B cell (primary cell): ENCODE results near the gene PLTP. TPM values are rescaled to one million over a fixed set of nuclear protein-coding genes. Genes with fewer than 3 reads are reported as not detected.
A peak's percentile ranks its signal among the peaks of the same experiment; 100 is the strongest.

ENCODE experiments used
- ATAC-seq: fragments of 200-7000 bp; cut with Tn5 transposase; one replicate; pipeline ENCODE4 v1.10.0; 2021; ENCODE audit warnings: low read depth, mild to moderate bottlenecking, moderate number of reproducible peaks, moderate library complexity
- CTCF ChIA-PET: fragments of 350-600 bp; sonication (Branson Sonifier 250); formaldehyde crosslinking; loops from one replicate; lab custom pipeline; 2021; ENCODE audit warnings: antibody characterized with exemption, inconsistent platforms; lab: Charles Lee
- POLR2A ChIA-PET: fragments of 350-600 bp; sonication (Branson Sonifier 250); formaldehyde crosslinking; loops from one replicate; lab custom pipeline; 2021; ENCODE audit warnings: antibody characterized with exemption; lab: Charles Lee
- DNase-seq: peaks from one replicate; pipeline ENCODE4 v3.0.0; 2013
- H2AFZ ChIP-seq: 2 replicates; pipeline ENCODE4 v1.6.1; 2012; ENCODE audit warnings: mild to moderate bottlenecking, low read depth, low read length; ENCODE audit not compliant: insufficient read depth, poor library complexity, severe bottlenecking
- H3K27ac ChIP-seq, 2 donors: 1 replicate in 1 of 2; 2 replicates in 1 of 2; pipeline ENCODE4 v1.5.1; 2012 to 2013; ENCODE audit warnings: low read length in 2 of 2, mild to moderate bottlenecking in 2 of 2, moderate library complexity in 1 of 2
- H3K27me3 ChIP-seq, 4 experiments: fragments of 200-600 bp in 1 of 4; sonication (generic) in 1 of 4; replicated peaks in 1 of 4; 1 replicate in 2 of 4; 2 replicates in 2 of 4; pipeline versions ENCODE4 v1.6.1 to v1.7.0; 2013 to 2016; ENCODE audit warnings: low read length in 3 of 4, mild to moderate bottlenecking in 2 of 4, mixed read lengths in 1 of 4, moderate library complexity in 1 of 4; ENCODE audit not compliant: insufficient read depth in 4 of 4, control insufficient read depth in 3 of 4; ENCODE audit errors: control extremely low read depth in 1 of 4
- H3K36me3 ChIP-seq, 2 experiments: replicated peaks in 1 of 2; 1 replicate in 1 of 2; 2 replicates in 1 of 2; pipeline versions ENCODE4 v1.6.1 to v1.7.1; 2013; ENCODE audit warnings: low read length in 1 of 2; ENCODE audit not compliant: insufficient read depth in 2 of 2, control insufficient read depth in 1 of 2; ENCODE audit errors: control extremely low read depth in 1 of 2, extremely low read depth in 1 of 2
- H3K4me1 ChIP-seq, 2 donors: fragments of 200-600 bp in 1 of 2; sonication (generic) in 1 of 2; 1 replicate in 1 of 2; 2 replicates in 1 of 2; pipeline versions ENCODE4 v1.5.1 to v1.6.1; 2013 to 2017; ENCODE audit warnings: low read length in 2 of 2; ENCODE audit not compliant: control insufficient read depth in 2 of 2, insufficient read depth in 2 of 2
- H3K4me2 ChIP-seq: replicated peaks from 2 replicates; pipeline ENCODE3; 2012; ENCODE audit warnings: mild to moderate bottlenecking, low read depth, low read length; ENCODE audit not compliant: poor library complexity, severe bottlenecking
- H3K4me3 ChIP-seq, 5 experiments: fragments of 200-600 bp in 1 of 5; sonication (generic) in 1 of 5; 1 replicate in 3 of 5; 2 replicates in 2 of 5; pipeline versions ENCODE4 v1.5.1 to v1.7.0; 2011 to 2016; ENCODE audit warnings: low read length in 4 of 5, mild to moderate bottlenecking in 4 of 5, low read depth in 2 of 5, control low read depth in 1 of 5, moderate library complexity in 1 of 5; ENCODE audit not compliant: insufficient read depth in 1 of 5; ENCODE audit errors: control extremely low read depth in 1 of 5, extremely low read depth in 1 of 5
- H3K79me2 ChIP-seq: fragments of 200-600 bp; sonication (generic); one replicate; pipeline ENCODE4 v1.6.0; 2016; ENCODE audit warnings: low read length; ENCODE audit not compliant: control insufficient read depth, insufficient read depth
- H3K9ac ChIP-seq: fragments of 200-600 bp; sonication (generic); 2 replicates; pipeline ENCODE4 v1.6.1; 2017; ENCODE audit warnings: mild to moderate bottlenecking, low read length, moderate library complexity
- H3K9me3 ChIP-seq, 3 donors: one replicate each; pipeline versions ENCODE4 v1.6.1 to v1.7.1; 2013; ENCODE audit warnings: low read length in 2 of 3; ENCODE audit not compliant: control insufficient read depth in 2 of 3, insufficient read depth in 1 of 3; ENCODE audit errors: control extremely low read depth in 1 of 3
- H4K20me1 ChIP-seq: 2 replicates; pipeline ENCODE4 v1.6.0; 2012; ENCODE audit warnings: mild to moderate bottlenecking, low read length; ENCODE audit not compliant: insufficient read depth, control insufficient read depth, poor library complexity, severe bottlenecking
- H3K27ac Mint-ChIP-seq: one replicate; pipeline ENCODE4 v1.8.0; 2021; ENCODE audit warnings: mixed read lengths
- H3K27me3 Mint-ChIP-seq: one replicate; pipeline ENCODE4 v1.8.0; 2021; ENCODE audit warnings: mixed read lengths
- H3K4me1 Mint-ChIP-seq: one replicate; pipeline ENCODE4 v1.8.0; 2021; ENCODE audit warnings: mixed read lengths
- H3K4me3 Mint-ChIP-seq: one replicate; pipeline ENCODE4 v1.8.0; 2021; ENCODE audit warnings: mixed read lengths
- H3K9me3 Mint-ChIP-seq: one replicate; pipeline ENCODE4 v1.8.0; 2022; ENCODE audit warnings: mixed read lengths; ENCODE audit not compliant: insufficient read depth
- EZH2 ChIP-seq: IDR thresholded peaks from 2 replicates; pipeline ENCODE4 v1.6.1; 2012; ENCODE audit warnings: borderline replicate concordance, low read depth, mild to moderate bottlenecking, moderate library complexity, low read length; ENCODE audit not compliant: insufficient read depth, poor library complexity, severe bottlenecking
- WGBS: methylation state at CpG from one replicate; pipeline ENCODE4 v1.1.5; 2013; ENCODE audit warnings: missing lambda C conversion rate; ENCODE audit not compliant: insufficient coverage; 5-methylcytosine and 5-hydroxymethylcytosine counted together
- intact Hi-C: fragments of 100-400 bp; cut with micrococcal nuclease; formaldehyde crosslinking; loops from one replicate; pipeline ENCODE4 v1.10.0; 2022
- polyA plus RNA-seq: library from polyadenylated mRNA; depleted of rRNA; stranded (reverse); fragments of >200 nt; gene quantifications from 2 replicates; pipeline ENCODE4 v1.2.3, GENCODE V29; 2012
- total RNA-seq, 2 donors: library from RNA; stranded (reverse); fragments of 120-200 nt in 1 of 2; gene quantifications; 1 replicate in 1 of 2; 2 replicates in 1 of 2; pipeline versions ENCODE4 v1.2.3 to v1.2.4, GENCODE V29; 2013 to 2022
- TF ChIP-seq, protein P1 (sequence below): fragments of 200-600 bp; IDR thresholded peaks from one replicate; pipeline ENCODE4 v1.8.0; 2022; ENCODE audit warnings: antibody characterized with exemption, mild to moderate bottlenecking

Gene PLTP
- total and polyA plus RNA-seq, 2 donors (not counting 1 experiment from before 2014, with no cell fraction given), result 1.4 to 4.0 TPM

DNA sequence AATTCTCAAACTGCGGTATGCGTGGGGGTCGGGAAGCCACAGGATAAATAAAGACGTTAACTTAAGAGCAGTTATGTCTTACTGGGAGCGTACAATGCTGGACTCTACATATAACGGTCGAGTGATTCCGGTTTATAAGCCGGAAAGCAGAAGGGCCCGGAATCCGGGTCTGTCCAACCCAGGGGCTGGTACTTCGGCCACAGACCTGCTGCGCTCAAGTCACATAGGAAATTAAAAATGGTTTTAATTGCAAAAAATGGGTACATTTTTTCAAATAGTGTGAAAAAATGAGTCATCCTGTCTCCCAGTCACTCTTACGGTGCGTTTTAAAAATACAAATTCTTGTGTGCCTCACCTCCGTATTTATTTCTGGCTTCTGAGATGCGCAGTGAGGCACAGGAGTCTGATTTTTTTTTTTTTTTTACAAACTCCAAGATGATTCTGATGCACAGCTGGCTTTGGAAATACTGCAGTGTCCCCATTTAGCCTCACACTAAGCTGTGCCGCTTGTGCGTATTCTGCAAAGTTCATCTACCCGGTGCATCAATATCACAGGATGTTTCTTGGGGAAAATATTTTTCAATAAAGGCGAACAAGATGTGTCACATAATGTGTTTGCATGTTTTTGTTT, 23.6 kb upstream of the PLTP start:
- CTCF ChIA-PET, result interaction anchor here (0.6 to 4.9 kb wide), 3 partner anchors 14 to 35 kb away, joined by 3 to 44 read pairs (median 5); partner anchors contain the start of gene ZNF335
- H3K79me2 ChIP-seq, result peaks cover 47% of the 10 kb centered on the region
- H3K4me3 ChIP-seq, result peak overlapping the region; percentile 52 to 93 (median 92)
- Mint-ChIP-seq H3K4me3 (peak overlapping the region; percentile 93), H3K27me3 (no peaks in the 10 kb centered on the region), H3K27ac (peak overlapping the region; percentile 98), H3K4me1 (peaks cover 28% of the 10 kb centered on the region), H3K9me3 (no peaks in the 10 kb centered on the region)
- ATAC-seq, result peak; percentile 10
- H4K20me1 ChIP-seq, result peaks cover 29% of the 10 kb centered on the region
- H2AFZ ChIP-seq, result peak overlapping the region; percentile 77
- H3K4me2 ChIP-seq, result peak overlapping the region; percentile 85
- H3K36me3 ChIP-seq, result peaks cover 0 to 38% of the 10 kb centered on the region in 2 experiments
- POLR2A ChIA-PET, result interaction anchor here (0.6 to 3.7 kb wide), 17 partner anchors 11 to 976 kb away, joined by 3 to 62 read pairs (median 5); partner anchors contain the start of genes CTSA, DNTTIP1, NEURL2 and PLTP
- WGBS, result 18% methylated on average over 18 of the region's 21 CpGs
- H3K9me3 ChIP-seq, result no peaks in the 10 kb centered on the region
- H3K4me1 ChIP-seq, result peaks cover 12 to 19% of the 10 kb centered on the region in 2 donors
- intact Hi-C loops, result loop anchor here (1.0 to 2.0 kb wide), 6 partner anchors 37 to 153 kb away; partner anchors contain the start of genes CTSA, DNTTIP1, NCOA5 and NEURL2
- H3K27ac ChIP-seq, result peak overlapping the region; percentile 64 to 99
- no peak for DNase-seq
- H3K9ac ChIP-seq, result peak overlapping the region; percentile 99
- H3K27me3 ChIP-seq, result no peaks in the 10 kb centered on the region
- TF ChIP-seq, protein P1, sequence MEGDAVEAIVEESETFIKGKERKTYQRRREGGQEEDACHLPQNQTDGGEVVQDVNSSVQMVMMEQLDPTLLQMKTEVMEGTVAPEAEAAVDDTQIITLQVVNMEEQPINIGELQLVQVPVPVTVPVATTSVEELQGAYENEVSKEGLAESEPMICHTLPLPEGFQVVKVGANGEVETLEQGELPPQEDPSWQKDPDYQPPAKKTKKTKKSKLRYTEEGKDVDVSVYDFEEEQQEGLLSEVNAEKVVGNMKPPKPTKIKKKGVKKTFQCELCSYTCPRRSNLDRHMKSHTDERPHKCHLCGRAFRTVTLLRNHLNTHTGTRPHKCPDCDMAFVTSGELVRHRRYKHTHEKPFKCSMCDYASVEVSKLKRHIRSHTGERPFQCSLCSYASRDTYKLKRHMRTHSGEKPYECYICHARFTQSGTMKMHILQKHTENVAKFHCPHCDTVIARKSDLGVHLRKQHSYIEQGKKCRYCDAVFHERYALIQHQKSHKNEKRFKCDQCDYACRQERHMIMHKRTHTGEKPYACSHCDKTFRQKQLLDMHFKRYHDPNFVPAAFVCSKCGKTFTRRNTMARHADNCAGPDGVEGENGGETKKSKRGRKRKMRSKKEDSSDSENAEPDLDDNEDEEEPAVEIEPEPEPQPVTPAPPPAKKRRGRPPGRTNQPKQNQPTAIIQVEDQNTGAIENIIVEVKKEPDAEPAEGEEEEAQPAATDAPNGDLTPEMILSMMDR, result no peak
- no peak for TF ChIP-seq EZH2
